GM23248 (cell line): ENCODE measurements around the gene UBN2.

Source experiments
- EZH2 ChIP-seq: fragments of 200-600 bp; sonication (generic); IDR thresholded peaks from 2 replicates; pipeline ENCODE4 v1.6.1; 2018; ENCODE audit warnings: antibody characterized with exemption, mild to moderate bottlenecking; ENCODE audit not compliant: insufficient read depth, poor library complexity, severe bottlenecking
- EZH2phosphoT487 ChIP-seq: fragments of 200-600 bp; sonication (generic); IDR thresholded peaks from 2 replicates; pipeline ENCODE4 v1.6.1; 2018; ENCODE audit warnings: antibody characterized with exemption, moderate library complexity, mild to moderate bottlenecking, low read depth; ENCODE audit not compliant: insufficient read depth

- TF ChIP-seq EZH2 (no peak), EZH2phosphoT487 (no peak)
Measured at GRCh38 chr7:139340808-139341057, 109.7 kb downstream of the UBN2 start.
